Measurements from ENCODE around the gene DPP6.

DPP6 gene

DNA sequence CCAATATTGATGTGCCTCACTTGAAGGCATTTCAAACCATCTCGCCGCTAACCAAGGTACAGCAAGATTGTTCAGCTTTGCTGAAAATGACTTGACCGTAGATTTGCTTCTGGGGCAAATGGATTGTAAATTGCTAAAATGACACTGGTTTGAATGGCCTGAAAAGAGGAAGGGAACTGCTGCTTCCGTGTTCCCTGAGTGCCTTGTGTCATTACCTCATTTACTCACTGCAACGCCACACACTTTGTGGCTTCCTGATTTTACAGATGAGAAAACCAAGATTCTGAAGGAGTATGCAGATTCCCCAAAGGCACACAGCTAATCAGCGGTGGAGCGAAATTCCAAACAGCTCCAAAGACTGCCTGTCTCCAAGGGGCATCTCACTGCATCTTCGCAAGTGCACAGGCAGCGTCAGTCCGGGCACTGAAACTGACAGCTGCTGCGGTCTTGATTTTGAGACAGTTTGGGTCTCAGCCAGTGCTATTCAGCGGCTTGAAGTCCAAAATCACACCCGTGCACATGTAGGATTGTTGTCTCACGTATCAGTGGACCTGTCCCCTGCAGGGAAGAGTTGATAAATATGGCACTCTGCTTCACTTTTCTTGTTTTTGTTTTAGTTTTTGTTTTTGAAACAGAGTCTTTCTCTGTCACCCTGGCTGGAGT, 290.9 kb downstream of the DPP6 start:
- no peak for DNase-seq

DNA sequence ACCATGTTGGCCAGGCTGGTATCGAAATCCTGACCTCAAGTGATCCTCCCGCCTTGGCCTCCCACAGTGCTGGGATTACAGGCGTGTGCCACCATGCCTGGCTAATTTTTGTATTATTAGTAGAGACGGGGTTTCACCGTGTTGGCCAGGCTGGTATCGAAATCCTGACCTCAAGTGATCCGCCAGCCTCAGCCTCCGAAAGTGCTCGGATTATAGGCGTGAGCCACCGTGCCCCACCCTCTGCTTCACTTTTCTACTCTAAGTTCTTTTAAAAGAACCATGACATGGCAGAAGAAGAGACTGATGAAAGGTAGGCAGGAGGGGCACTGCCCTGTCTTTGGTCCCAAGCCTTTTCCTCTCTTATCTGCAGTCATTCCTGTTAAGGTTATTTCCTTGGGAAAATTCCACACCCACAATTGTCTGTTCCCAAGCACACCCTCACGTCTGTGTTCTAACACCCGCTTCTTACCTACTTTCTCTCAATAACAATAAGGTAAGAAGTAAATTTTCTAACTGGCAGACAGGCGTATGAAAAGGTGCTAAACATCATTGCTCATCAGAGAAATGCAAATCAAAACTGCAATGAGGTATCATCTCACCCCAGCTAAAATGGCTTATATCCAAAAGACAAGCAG, 291.7 kb downstream of the DPP6 start:
- DNase-seq = no peak

DNA sequence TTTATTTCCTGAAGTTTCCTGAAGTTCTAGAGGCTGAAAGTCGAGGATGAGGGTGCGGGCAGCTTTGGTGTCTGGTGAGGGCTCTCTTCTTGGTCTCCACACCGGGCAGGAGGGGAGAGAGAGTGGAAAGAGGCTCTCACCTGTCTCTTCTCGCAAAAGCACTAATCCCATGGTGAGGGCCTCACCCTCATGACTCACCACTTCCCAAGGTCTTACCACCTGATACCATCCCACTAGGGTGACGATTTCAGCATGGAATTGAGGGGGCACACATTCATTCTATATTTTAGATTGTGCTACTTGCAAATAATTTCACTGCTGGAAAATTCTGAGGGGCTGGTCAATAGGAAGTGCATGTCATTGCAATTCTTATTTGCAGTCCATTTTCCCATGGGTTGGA, 292.9 kb downstream of the DPP6 start:
- DNase-seq = no peak

DNA sequence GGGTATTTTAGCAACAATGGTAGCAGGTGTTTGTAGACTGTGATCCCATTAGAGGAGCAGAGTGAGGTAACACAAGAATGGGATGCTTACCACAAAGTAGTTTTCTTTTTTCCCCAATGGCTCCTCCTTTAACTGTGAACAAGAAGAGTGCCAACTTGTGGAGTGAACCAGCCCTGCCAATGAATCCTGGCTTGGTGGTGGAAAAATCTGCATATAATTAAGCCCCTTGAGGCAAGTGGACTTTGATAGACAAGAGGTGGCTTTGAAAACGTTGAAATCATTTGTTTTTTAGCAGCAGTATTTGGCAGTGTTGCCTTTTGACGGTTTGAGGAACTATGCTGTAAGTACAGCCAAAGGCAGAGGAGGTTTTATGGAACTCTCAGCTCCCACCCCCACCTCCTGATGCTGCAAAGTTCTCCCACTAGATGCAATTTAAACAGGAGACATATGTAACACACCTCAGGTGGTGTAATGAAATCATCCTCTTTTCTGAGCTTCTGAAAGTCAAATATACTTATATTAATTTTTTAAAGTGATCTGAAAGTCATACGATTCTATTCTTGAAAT, 295.6 kb downstream of the DPP6 start:
- DNase-seq = no peak

DNA sequence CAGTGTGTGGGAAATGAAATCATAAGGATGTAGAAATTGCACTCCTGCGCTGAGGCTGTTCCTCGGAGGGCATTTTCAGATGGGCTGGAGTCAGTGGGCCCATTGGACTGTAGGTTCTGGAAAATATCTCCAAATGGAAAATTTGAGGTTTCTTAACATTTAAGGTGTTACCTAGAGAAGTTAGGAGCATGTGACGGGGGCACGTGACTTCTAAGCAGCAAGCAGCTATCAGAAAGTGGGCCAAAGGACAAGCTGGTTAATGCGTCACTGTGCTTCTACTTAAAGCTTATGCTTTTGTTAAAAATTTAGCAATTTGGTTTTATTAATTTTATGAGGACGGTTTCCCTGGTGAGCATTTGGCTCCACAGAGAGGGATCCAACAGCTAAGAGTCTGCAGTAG, 298.7 kb downstream of the DPP6 start:
- no peak for DNase-seq

DNA sequence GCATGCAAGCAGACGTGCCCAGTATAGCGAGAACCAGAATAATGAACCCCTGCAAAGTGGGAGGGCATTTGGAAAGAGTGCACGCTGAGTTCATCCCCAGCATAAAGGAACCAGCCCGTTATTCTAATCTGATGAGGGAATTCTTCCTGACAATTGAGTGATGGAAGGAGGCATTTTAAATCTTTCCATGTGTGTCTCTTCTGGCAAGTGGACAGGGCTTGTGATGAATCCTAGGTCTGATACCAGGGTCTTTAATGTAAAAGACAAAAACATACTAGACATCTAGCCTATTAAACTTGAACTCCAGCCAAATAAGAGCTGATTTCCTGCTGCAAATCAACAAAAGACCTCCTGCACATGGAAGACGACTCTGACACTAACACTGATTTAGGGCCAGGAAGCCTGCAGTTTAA, 301.2 kb downstream of the DPP6 start:
- DNase-seq = no peak

DNA sequence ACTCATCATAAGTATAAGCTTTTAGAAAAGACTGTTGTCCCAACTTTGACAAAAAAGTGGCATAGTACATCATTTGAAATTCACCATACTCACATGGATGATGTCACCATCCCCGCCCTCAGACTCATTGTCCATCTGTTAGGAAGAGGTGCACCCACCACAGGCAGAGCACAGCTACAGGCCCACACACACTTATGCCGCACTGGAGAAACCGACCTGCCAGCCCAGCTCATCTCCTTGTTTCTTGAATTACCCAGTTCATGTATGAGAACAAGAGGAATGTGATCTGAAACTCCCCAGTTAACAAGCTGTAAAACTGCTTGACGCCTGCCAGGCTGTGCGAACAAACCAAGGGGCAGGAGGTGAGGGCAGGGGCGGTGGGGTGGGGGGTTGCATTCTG, 312.0 kb downstream of the DPP6 start:
- DNase-seq = no peak

DNA sequence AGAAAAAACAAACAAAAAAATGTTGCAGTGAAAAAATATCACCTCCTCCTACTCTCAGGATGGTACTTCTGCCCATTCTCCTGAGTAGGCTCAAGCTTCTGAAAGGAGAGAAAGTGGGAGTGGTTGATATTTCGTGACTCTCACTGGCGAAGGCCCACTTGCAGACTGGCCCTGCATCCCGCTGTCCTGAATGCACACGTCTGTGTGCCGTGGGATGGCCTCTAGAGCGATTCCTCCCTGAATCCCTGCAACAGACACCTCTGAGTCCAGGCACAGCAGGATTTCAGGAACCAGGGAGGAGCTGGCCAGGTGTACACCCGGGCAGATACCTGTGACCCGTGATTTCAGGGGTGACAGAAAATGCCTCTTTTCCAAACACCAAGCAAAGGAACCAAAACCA, 319.2 kb downstream of the DPP6 start:
- no peak for DNase-seq

DNA sequence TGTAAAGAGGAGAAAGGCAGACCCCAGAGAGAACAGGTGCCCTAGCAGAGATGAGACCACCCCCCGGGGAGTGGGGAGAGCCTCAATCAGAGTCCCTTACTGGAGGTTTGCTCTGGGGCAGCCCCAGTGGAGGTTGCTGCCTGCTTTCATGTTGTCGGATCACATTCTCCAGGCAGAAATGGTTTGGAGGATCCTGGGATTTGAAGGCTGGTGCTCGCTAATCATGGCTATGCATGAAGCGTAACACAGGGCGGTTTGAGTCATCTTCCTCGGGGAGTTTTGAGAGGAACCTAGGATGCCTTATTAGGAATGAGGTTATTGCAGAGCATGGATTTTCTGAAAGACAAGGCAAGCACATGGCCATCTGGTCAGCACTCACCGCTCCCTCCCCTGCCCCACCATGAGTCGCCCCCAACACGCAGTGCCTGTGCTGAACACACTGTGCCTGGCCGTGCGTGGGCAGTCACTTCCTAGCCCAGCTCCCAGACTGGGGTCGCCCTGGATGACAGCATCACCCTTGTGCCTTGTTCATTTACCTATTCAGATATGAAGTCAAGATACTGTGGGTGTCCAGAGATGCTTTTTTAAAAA, 319.9 kb downstream of the DPP6 start:
- DNase-seq = no peak

DNA sequence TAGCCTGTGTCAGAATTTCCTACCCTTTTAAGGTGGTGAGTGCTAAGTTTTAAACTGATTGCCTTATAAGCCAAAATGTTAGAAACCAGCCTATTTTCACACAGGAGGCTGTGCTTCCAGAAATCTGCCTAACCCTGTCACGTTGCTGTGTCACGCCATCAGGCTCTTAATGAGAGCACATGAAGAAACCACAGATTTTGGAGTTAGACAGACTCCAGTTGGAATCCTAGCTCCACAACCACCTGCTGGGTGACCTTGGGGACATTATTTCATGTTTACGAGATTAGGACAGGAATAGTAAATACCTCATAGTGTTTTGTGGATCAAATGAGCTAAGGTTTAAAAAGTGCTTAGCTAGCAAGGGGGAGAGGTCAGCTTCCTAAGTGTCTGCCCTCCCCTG, 321.8 kb downstream of the DPP6 start:
- DNase-seq = no peak

DNA sequence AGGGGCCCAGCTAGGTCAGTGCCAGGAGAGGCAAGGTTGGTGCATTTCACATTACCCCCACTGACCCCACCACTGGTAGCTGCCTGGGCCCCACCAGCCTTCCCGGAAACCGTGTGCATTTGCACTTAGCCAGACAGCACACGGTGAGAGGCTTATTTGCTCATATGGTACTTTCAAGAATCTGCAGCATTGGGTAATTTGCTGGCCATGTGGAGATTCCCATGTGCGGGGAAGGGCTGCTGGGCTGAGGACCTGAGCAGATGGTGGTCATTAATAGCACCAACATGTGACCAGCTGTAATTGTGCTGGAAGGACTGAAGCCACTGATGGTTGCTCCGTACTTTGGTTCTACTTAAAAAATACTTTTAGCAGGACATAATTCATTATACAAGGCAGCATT, 323.8 kb downstream of the DPP6 start:
- DNase-seq = no peak

DNA sequence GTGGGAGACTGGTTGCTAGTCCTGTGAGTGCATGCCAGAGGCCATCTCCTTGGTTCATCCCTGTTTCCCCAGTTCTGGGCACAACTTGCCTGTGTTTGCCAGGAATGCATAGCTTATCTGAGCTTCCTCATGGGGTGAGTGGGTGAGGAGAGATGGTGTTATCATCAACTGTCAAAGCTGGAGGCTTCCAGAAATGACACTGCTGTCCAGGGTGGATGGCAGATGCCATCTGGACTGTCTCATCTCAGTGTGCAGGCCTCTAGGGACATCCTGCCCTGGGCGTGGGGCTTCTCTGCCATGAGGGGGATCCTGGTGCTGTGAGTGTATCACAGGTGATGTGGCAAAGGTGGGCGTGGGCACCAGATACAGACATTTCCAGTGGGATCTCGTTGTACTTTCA, 328.6 kb downstream of the DPP6 start:
- DNase-seq = no peak

DNA sequence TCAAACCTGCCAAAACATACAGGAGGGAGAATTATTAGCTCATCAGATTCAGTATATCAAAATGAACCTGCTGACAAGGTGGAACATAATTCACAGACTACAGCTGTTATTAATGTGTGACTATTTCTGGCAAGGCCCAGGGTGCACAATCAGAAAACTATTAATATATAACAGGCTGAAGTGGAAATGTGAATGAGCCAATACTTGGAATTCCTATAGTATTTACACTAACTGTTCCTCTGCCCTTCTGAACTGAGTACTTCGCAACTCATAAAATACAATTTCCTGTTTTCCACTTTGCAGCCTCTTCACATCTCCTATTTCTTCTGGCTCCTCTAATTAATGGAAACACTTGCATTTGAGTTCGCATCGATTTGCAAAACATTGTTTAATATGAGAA, 330.8 kb downstream of the DPP6 start:
- no peak for DNase-seq

DNA sequence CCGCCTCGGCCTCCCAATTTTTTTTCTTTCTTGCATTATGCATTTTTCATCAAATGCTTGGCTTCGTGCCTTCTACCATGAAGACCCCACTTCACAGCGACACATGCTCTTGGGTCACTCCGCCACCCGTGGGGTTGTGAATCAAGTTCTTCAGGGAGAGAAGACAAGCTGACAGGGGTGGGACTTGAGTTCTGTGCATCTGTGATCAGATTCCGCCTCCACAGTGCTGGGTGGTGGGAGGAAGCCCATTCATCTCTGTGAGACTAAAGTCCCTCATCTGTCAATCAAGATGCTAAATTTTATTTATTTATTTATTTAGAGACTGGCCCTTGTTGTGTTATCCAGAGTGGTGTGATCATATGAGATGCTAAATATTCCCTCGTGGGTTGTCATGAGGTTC, 333.0 kb downstream of the DPP6 start:
- DNase-seq = no peak

DNA sequence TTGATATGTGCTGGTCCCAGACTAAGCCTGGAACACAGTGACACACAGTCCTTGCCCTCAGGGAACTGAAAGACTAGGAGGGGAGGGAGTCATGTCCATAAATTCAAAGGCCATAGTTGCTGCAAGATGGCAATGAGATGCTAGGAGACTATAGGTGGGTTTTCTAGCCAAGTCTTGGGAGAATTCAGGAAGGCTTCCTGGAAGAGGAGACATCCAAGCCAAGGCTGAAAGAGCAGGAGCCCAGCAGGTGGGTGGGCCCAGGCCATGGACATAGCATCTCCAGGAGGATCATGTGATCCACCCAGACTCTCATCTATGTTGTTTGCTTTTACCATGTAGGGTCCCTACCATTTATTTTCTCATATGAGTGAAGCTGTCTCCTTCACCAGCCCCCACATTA, 335.1 kb downstream of the DPP6 start:
- no peak for DNase-seq

DNA sequence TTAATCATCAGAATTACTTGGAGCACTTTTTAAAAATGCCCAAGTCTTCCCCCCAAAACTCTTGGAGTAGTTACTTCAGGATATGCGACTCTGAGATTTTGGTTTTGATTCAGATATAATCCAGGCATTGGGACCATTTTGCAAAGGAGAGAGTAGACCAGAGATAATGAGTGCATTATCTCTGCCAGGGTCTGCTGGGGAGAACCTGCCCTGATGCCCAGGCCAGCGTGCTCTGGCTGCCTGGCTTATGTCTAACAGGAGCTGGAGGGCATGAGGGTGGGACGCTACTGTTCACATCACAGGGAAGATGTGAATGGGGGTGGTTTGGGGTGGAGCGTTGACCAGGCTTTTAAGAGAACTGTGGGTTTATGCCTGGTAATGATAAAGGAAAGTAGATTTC, 336.2 kb downstream of the DPP6 start:
- no peak for DNase-seq

DNA sequence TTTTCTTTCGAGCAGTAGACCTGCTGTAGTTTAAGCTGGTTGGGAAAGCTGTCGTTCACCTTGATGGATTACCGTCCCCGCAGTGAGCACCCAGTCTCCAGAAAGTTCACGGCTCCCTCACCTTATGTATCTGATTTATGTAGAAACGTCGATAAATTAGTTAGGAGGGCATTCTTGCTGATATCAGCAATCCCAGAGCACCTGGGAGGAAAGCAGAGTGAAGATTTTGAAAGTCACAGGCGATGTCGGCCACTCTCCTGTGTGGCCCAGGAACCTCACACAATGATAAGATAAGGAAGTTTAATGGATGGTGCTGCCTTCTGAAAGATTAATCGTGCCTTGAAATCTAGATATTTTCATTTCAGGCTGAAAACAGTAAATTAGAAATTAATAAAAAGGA, 336.8 kb downstream of the DPP6 start:
- DNase-seq = no peak

DNA sequence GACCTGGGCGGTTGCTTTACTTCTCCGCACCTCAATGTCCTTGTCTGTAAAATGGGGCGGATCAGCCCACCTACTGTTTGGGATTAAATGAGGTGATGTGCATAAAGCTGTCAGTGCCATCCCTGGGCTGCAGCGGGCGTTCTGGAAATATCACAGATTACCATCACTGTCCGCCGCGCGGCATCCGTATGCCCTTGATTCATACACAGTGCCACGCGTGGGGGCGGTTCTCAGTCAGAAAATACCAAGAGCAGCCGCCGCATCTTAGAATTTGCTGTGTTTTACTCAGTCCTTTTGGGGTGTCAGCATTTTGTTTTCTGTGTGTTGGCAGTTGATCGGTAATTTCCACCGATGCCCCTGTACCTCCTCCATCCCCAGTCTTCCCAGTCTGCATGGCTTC, 338.8 kb downstream of the DPP6 start:
- DNase-seq = no peak

DNA sequence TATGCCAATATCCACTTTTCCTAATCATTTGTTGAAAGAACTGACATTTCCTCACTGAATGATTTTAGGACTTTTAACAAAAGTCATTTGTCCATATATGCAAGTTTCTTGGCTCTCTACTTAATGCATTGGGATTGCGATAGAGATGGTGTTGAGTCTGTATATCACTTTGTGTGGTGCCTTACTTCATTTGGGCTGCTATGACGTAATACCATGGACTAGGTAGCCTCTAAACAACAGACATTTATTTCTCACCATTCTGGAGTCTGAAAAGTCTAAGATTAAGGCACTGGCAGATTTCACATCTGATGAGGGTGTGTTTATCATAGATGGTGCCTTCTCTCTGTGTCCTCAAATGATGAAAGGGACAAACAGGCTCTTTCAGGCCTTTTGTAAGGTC, 342.6 kb downstream of the DPP6 start:
- no peak for DNase-seq

DNA sequence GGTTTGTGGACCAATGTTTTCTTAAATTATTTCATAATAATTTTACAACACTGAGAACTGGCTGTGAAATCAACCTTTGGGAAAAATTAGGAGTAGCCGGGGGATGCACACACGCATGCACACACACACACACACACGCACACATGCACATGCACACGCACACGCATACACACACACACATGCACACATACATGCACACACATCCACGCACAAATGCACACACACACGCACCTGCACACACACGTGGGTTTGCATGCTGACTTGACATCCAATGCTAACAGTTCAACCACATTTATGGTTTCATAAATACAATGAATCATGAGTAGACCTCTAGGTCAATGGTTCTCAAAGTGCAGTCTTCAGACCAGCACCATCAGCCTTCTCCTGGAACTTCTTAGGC, 354.1 kb downstream of the DPP6 start:
- no peak for DNase-seq

DNA sequence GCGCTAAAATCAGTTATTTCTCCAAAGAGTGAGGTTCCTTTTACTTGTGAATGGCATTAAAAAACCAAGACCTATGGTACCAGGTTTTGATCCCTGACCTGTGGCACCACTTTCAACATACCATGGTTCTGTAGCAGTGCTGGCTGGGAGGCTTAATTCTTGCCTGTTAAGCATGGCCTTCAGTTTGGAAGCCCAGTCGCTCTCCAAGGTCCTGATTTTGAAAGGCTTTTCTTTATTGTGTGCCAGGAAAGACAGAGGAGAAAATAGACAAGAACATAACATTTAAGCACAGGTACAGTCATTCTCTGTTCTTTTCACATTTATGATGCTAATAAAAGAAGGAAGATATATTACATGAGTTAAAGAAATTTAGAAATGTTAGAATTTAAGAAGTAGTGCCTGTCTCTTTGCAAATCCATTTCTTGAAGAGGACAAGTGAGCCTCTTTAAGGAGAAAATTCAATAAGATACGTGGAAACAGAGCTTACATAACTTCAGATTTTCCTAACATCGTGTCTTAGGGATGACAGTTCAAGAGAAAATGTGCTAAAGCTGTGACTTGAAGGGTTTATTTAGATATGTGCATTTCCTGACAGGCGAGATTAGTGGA, 357.6 kb downstream of the DPP6 start:
- DNase-seq = no peak

DNA sequence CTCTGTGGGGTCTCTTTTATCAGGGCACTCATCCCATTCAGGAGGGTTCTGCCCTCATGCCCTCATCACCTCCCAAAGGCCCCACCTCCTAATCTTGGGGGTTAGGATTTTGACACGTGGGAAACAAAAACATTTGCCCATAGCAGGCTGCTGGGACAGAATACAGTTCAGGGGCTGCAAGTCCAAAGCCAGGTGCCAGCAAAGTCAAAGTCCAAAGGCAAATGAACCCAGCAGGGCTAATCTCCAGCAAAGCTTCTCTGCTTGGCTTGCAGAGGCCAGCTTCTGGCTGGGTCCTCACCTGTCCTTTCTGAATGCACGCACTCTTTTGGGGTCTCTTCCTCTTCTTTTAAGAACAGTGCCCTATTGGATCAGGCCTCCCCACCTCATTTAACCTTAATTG, 359.9 kb downstream of the DPP6 start:
- DNase-seq = no peak

DNA sequence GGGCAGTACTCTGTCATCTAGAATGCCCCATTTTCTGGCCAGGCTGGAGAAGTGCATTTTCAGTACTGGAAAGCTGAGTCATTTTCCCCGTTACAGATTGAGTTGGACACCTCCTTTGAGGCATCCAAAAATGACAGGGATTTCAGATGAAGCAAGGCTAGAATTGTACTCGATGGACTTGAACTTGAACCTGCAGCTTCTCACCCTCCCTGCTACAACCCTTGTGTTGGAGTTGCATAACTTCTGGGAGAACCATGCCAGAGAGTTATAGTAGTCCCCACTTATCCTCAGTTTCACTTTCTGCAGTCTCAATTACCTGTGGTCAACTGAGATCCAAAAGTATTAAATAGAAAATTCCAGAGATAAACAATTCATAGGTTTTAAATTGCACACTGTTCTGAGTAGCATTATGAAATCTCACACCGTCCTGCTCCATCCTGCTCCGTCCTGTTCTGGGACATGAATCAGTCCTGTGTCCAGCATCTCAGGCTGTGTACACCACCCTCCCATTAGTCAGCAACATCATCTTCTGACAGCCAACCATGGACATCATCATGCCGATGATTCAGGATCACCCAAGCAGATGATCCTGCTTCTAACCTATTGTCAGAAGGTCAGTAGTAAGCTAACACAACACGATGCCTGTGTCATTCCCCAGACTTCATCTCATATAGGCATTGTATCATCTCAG, 363.7 kb downstream of the DPP6 start:
- DNase-seq = no peak

Measured in inflammatory macrophage (primary cell).